H1 (cell line): Measurements from ENCODE around the gene ARHGAP4. TPM values are rescaled to one million over a fixed set of nuclear protein-coding genes. Genes with fewer than 3 reads are reported as not detected.

Source experiments
- CTCF ChIA-PET: fragments of 300-600 bp; sonication (Branson Sonifier 250); formaldehyde crosslinking; loops from one replicate; lab custom pipeline; 2021; ENCODE audit not compliant: partially characterized antibody; lab: Charles Lee
- POLR2A ChIA-PET: fragments of 300-600 bp; sonication (Branson Sonifier 250); formaldehyde crosslinking; loops from one replicate; lab custom pipeline; 2021; ENCODE audit warnings: inconsistent platforms; ENCODE audit not compliant: partially characterized antibody; lab: Charles Lee
- DNase-seq, 2 experiments: peaks; one replicate each; pipeline versions ENCODE4 v3.0.0 to v3.0.0-alpha.2; 2010 to 2022; ENCODE audit warnings: low spot score in 2 of 2, low read depth in 1 of 2, mixed read lengths in 1 of 2
- FAIRE-seq: peaks from 2 replicates; lab custom pipeline; 2011; peaks lifted over from hg19 to GRCh38; lab: Jason Lieb, UNC
- H2AFZ ChIP-seq: 2 replicates; pipeline ENCODE4 v1.8.1; 2012; ENCODE audit warnings: low read length, inconsistent platforms
- H2AK5ac ChIP-seq: 2 replicates; pipeline ENCODE4 v1.6.1; 2013; ENCODE audit warnings: low read depth, low read length
- H2BK120ac ChIP-seq: replicated peaks from 2 replicates; pipeline ENCODE3; 2013; ENCODE audit warnings: low read depth, low read length, inconsistent platforms
- H2BK12ac ChIP-seq: 2 replicates; pipeline ENCODE4 v1.6.1; 2013; ENCODE audit warnings: low read depth, low read length
- H2BK15ac ChIP-seq: 2 replicates; pipeline ENCODE4 v1.6.1; 2013; ENCODE audit warnings: low read length
- H2BK20ac ChIP-seq: 2 replicates; pipeline ENCODE4 v1.6.1; 2013; ENCODE audit warnings: low read length
- H2BK5ac ChIP-seq: 2 replicates; pipeline ENCODE4 v1.6.1; 2013; ENCODE audit warnings: low read depth, low read length
- H3K14ac ChIP-seq: 2 replicates; pipeline ENCODE4 v1.6.1; 2013; ENCODE audit warnings: inconsistent platforms; ENCODE audit not compliant: insufficient read length
- H3K18ac ChIP-seq: 2 replicates; pipeline ENCODE4 v1.6.1; 2013; ENCODE audit warnings: low read length; ENCODE audit errors: extremely low read depth
- H3K23ac ChIP-seq: 2 replicates; pipeline ENCODE4 v1.6.1; 2013; ENCODE audit warnings: inconsistent platforms; ENCODE audit not compliant: insufficient read length
- H3K23me2 ChIP-seq: 2 replicates; pipeline ENCODE4 v1.6.1; 2013; ENCODE audit warnings: low read depth, low read length
- H3K27ac ChIP-seq: 2 replicates; pipeline ENCODE4 v1.6.1; 2011; ENCODE audit warnings: low read depth, low read length, inconsistent platforms
- H3K27me3 ChIP-seq, 4 experiments: replicated peaks in 1 of 4; 1 replicate in 1 of 4; 2 replicates in 3 of 4; pipeline versions ENCODE4 v1.6.1 to v1.8.1; 2011 to 2013; ENCODE audit warnings: low read length in 3 of 4, mild to moderate bottlenecking in 3 of 4, inconsistent platforms in 2 of 4, mixed read lengths in 2 of 4, moderate library complexity in 1 of 4; ENCODE audit not compliant: control insufficient read depth in 3 of 4, insufficient read depth in 3 of 4; ENCODE audit errors: extremely low read depth in 1 of 4
- H3K36me3 ChIP-seq, 4 experiments: 2 replicates each; pipeline versions ENCODE4 v1.6.1 to v1.8.1; 2011 to 2013; ENCODE audit warnings: mild to moderate bottlenecking in 4 of 4, low read length in 3 of 4, moderate library complexity in 2 of 4, control low read depth in 1 of 4, inconsistent platforms in 1 of 4; ENCODE audit not compliant: insufficient read depth in 4 of 4, control insufficient read depth in 2 of 4
- H3K4ac ChIP-seq: replicated peaks from 2 replicates; pipeline ENCODE3; 2013; ENCODE audit warnings: low read length, low read depth, mixed read lengths, inconsistent platforms; ENCODE audit not compliant: insufficient read length
- H3K4me1 ChIP-seq, 4 experiments: replicated peaks in 1 of 4; 1 replicate in 1 of 4; 2 replicates in 3 of 4; pipeline versions ENCODE4 v1.6.1 to v1.8.1; 2011 to 2013; ENCODE audit warnings: low read length in 3 of 4, inconsistent platforms in 2 of 4, mixed read lengths in 1 of 4; ENCODE audit not compliant: insufficient read depth in 4 of 4, control insufficient read depth in 3 of 4
- H3K4me2 ChIP-seq, 2 experiments: 2 replicates each; pipeline versions ENCODE4 v1.6.1 to v1.8.1; 2011 to 2013; ENCODE audit warnings: low read depth in 2 of 2, low read length in 2 of 2, control low read depth in 1 of 2, inconsistent platforms in 1 of 2, mild to moderate bottlenecking in 1 of 2; ENCODE audit not compliant: insufficient read depth in 1 of 2
- H3K4me3 ChIP-seq, 4 experiments: fragments of 200-600, 300-600 bp in 1 of 4; sonication (generic), shearing (Covaris generic), sonication (Bioruptor Twin) in 1 of 4; 2 replicates each; pipeline versions ENCODE4 v1.5.1 to v1.8.1; 2011 to 2016; ENCODE audit warnings: low read length in 4 of 4, low read depth in 3 of 4, control low read depth in 2 of 4, inconsistent platforms in 2 of 4, mild to moderate bottlenecking in 2 of 4, mixed read lengths in 1 of 4, moderate library complexity in 1 of 4; ENCODE audit not compliant: insufficient read depth in 2 of 4; ENCODE audit errors: extremely low read depth in 1 of 4
- H3K56ac ChIP-seq: replicated peaks from 2 replicates; pipeline ENCODE3; 2013; ENCODE audit warnings: low read depth, mild to moderate bottlenecking, mixed read lengths, low read length, inconsistent platforms; ENCODE audit not compliant: insufficient read length
- H3K79me1 ChIP-seq: 2 replicates; pipeline ENCODE4 v1.6.1; 2013; ENCODE audit warnings: low read depth, low read length, control low read depth
- H3K79me2 ChIP-seq, 2 experiments: 2 replicates each; pipeline versions ENCODE4 v1.6.1 to v1.8.1; 2012 to 2013; ENCODE audit warnings: low read length in 2 of 2, mild to moderate bottlenecking in 2 of 2, inconsistent platforms in 1 of 2; ENCODE audit not compliant: insufficient read depth in 2 of 2, control insufficient read depth in 1 of 2
- H3K9ac ChIP-seq, 4 experiments: replicated peaks in 1 of 4; 1 replicate in 1 of 4; 2 replicates in 3 of 4; pipeline versions ENCODE4 v1.6.1 to v1.8.1; 2011 to 2013; ENCODE audit warnings: low read depth in 3 of 4, low read length in 3 of 4, control low read depth in 2 of 4, mild to moderate bottlenecking in 2 of 4, moderate library complexity in 2 of 4, inconsistent platforms in 1 of 4; ENCODE audit errors: extremely low read depth in 1 of 4
- H3K9me3 ChIP-seq, 2 experiments: 2 replicates each; pipeline versions ENCODE4 v1.6.1 to v1.8.1; 2012 to 2013; ENCODE audit warnings: mild to moderate bottlenecking in 2 of 2, moderate library complexity in 2 of 2, control low read depth in 1 of 2, inconsistent platforms in 1 of 2, low read depth in 1 of 2, low read length in 1 of 2, mixed read lengths in 1 of 2; ENCODE audit not compliant: insufficient read depth in 2 of 2
- H4K20me1 ChIP-seq, 2 experiments: replicated peaks in 1 of 2; 2 replicates each; pipeline versions ENCODE3 to v1.8.1; 2011 to 2013; ENCODE audit warnings: inconsistent platforms in 2 of 2, low read length in 2 of 2, mild to moderate bottlenecking in 1 of 2; ENCODE audit not compliant: insufficient read depth in 2 of 2, control insufficient read depth in 1 of 2
- H4K5ac ChIP-seq: 2 replicates; pipeline ENCODE4 v1.6.1; 2013; ENCODE audit warnings: low read length, low read depth, mixed read lengths, inconsistent platforms; ENCODE audit not compliant: insufficient read length
- H4K8ac ChIP-seq: 2 replicates; pipeline ENCODE4 v1.8.0; 2013; ENCODE audit warnings: mild to moderate bottlenecking, moderate library complexity, low read length, inconsistent platforms; ENCODE audit not compliant: insufficient read depth; ENCODE audit errors: extremely low read depth
- H4K91ac ChIP-seq: replicated peaks from 2 replicates; pipeline ENCODE3; 2013; ENCODE audit warnings: low read length, mixed read lengths, inconsistent platforms; ENCODE audit not compliant: insufficient read length
- ATF3 ChIP-seq: IDR thresholded peaks from 2 replicates; pipeline ENCODE4 v1.6.1; 2011; ENCODE audit warnings: low read depth, mild to moderate bottlenecking, low read length; ENCODE audit not compliant: insufficient read depth
- CBX5 ChIP-seq: fragments of 300-800, 300-1000 bp; sonication (generic); IDR thresholded peaks from 2 replicates; pipeline ENCODE4 v1.7.1; 2016; ENCODE audit warnings: antibody characterized with exemption, low read length, low read depth
- EP300 ChIP-seq, 2 experiments: IDR thresholded peaks; 1 replicate in 1 of 2; 2 replicates in 1 of 2; pipeline ENCODE4 v1.6.1; 2011 to 2012; ENCODE audit warnings: low read depth in 2 of 2, low read length in 2 of 2, mild to moderate bottlenecking in 2 of 2, borderline replicate concordance in 1 of 2, inconsistent platforms in 1 of 2, moderate library complexity in 1 of 2
- EZH2 ChIP-seq: fragments of 200-600 bp; sonication (generic); IDR thresholded peaks from 2 replicates; pipeline ENCODE4 v1.7.1; 2012; ENCODE audit warnings: low read depth, mild to moderate bottlenecking, moderate library complexity, low read length, inconsistent platforms; ENCODE audit not compliant: severe bottlenecking
- GTF2F1 ChIP-seq: IDR thresholded peaks from 2 replicates; pipeline ENCODE4 v1.6.1; 2012; ENCODE audit warnings: low read depth, low read length, improper control_type of control experiment, borderline replicate concordance
- MAFK ChIP-seq: IDR thresholded peaks from 2 replicates; pipeline ENCODE4 v1.6.1; 2012; ENCODE audit warnings: low read depth, mild to moderate bottlenecking, improper control_type of control experiment, low read length
- WGBS, 2 experiments: shearing (Covaris generic) in 1 of 2; methylation state at CpG; one replicate each; pipeline versions ENCODE4 v1.1.6 to v1.1.7; 2013 to 2015; ENCODE audit warnings: low lambda C conversion rate in 2 of 2, mixed read lengths in 2 of 2, inconsistent platforms in 1 of 2, low coverage in 1 of 2, missing lambda C conversion rate in 1 of 2; ENCODE audit not compliant: insufficient replicate concordance in 2 of 2, insufficient coverage in 1 of 2, insufficient read length in 1 of 2; ENCODE audit errors: extremely low coverage in 1 of 2, missing lambda C conversion rate in 1 of 2; 5-methylcytosine and 5-hydroxymethylcytosine counted together
- polyA plus RNA-seq, 7 experiments: library from polyadenylated mRNA; depleted of rRNA in 3 of 7; stranded (reverse) in 5 of 7; unstranded in 2 of 7; fragments of >200 nt in 5 of 7; fragments of 200-250 nt in 2 of 7; gene quantifications; 1 replicate in 5 of 7; 2 replicates in 1 of 7; 4 replicates in 1 of 7; pipeline versions ENCODE4 v1.2.1 to v1.2.3, GENCODE V29; 2011 to 2013; ENCODE audit warnings: missing spikeins in 2 of 7, mixed read lengths in 2 of 7
- total RNA-seq: library from RNA; stranded (reverse); fragmentation: NEBNext Ultra II Directional; extraction: Animal tissue kit (Norgen Biotek cat#: 25700); gene quantifications from 2 replicates; pipeline ENCODE4 v1.2.1, GENCODE V29; 2021
- TF ChIP-seq, protein P1 (sequence below): IDR thresholded peaks from 2 replicates; pipeline ENCODE4 v1.6.1; 2012; ENCODE audit warnings: inconsistent platforms

The ARHGAP4 gene
- total and polyA plus RNA-seq, 2 of the 8 experiments (the other 6 are each of a cell fraction or from before 2014, with no cell fraction given), result 23.9 to 26.0 TPM

GRCh38 chrX:153887385-153887784 is 38.7 kb downstream of the ARHGAP4 start:
- no peak overlapping the region for H2BK20ac ChIP-seq
- ChIA-PET CTCF (interaction anchor here (0.6 to 1.9 kb wide), 9 partner anchors 12 to 69 kb away, joined by 3 to 9 read pairs (median 3); no protein-coding TSS in a partner anchor), POLR2A (interaction anchor here (0.7 to 2.2 kb wide), 9 partner anchors 22 to 121 kb away, joined by 3 to 13 read pairs (median 3); partner anchors contain the start of gene ARHGAP4)
- DNase-seq (no peak), FAIRE-seq (peak; percentile 60)
- H3K14ac ChIP-seq, result no peak overlapping the region
- WGBS, 2 experiments, result 80% methylated on average over 3 of the region's 8 CpGs; no CpG with 5 or more reads in 1 of the 2 experiments
- H3K36me3 ChIP-seq, result no peaks in the 10 kb centered on the region
- no peak overlapping the region for H3K56ac ChIP-seq
- no peak overlapping the region for H3K27ac ChIP-seq
- no peak overlapping the region for H2BK5ac ChIP-seq
- no peak overlapping the region for H3K9ac ChIP-seq
- H3K23me2 ChIP-seq, result peaks cover 8% of the 10 kb centered on the region; the same call in 1 of the 2 replicates
- no peaks in the 10 kb centered on the region for H3K9me3 ChIP-seq
- peak overlapping the region; percentile 27; the same call in 1 of the 2 replicates for H2BK12ac ChIP-seq
- H3K18ac ChIP-seq, result peak overlapping the region; percentile 48
- 0 out of 2 replicates have a peak overlapping the region, but pooled peaks have one; percentile 75 for H2AK5ac ChIP-seq
- H4K91ac ChIP-seq, result peak overlapping the region; percentile 3
- H3K79me2 ChIP-seq, result no peaks in the 10 kb centered on the region; a peak in 1 of 4 replicates
- no peaks in the 10 kb centered on the region for H3K79me1 ChIP-seq
- peak overlapping the region in 1 of 4 experiments; percentile 63; a peak in 1 of 8 replicates for H3K4me3 ChIP-seq
- no peak overlapping the region for H2BK15ac ChIP-seq
- peaks cover 0 to 17% (median under 1%) of the 10 kb centered on the region in 4 experiments; a peak in 3 of 7 replicates for H3K27me3 ChIP-seq
- H3K4ac ChIP-seq, result no peak overlapping the region
- H4K5ac ChIP-seq, result no peak overlapping the region
- H4K20me1 ChIP-seq, result peaks cover 0 to 2% of the 10 kb centered on the region in 2 experiments
- H2BK120ac ChIP-seq, result no peak overlapping the region
- H3K4me1 ChIP-seq, result peaks cover 0 to 22% (median 14%) of the 10 kb centered on the region in 4 experiments; a peak in 6 of 7 replicates
- H3K4me2 ChIP-seq, result peak overlapping the region in 1 of 2 experiments; percentile 78; a peak in 3 of 4 replicates
- no peak overlapping the region for H2AFZ ChIP-seq
- no peak overlapping the region for H3K23ac ChIP-seq
- TF ChIP-seq, protein P1, sequence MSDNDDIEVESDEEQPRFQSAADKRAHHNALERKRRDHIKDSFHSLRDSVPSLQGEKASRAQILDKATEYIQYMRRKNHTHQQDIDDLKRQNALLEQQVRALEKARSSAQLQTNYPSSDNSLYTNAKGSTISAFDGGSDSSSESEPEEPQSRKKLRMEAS, result no peak
- TF ChIP-seq GTF2F1, result no peak
- no peak for TF ChIP-seq EP300 (IDR thresholded peaks at IDR 0.05; ENCODE audit: borderline replicate concordance in 1 of 2, low read depth in 2 of 2, low read length in 2 of 2)
- TF ChIP-seq MAFK, result no peak
- TF ChIP-seq CBX5, result no peak
- no peak for TF ChIP-seq ATF3
- no peak for TF ChIP-seq EZH2
- no peak overlapping the region for H4K8ac ChIP-seq
